HCT116 (cell line): ENCODE data around the gene EGR4. TPM values are rescaled to one million over a fixed set of nuclear protein-coding genes. Genes with fewer than 3 reads are reported as not detected.
A peak's percentile ranks its signal among the peaks of the same experiment; 100 is the strongest.

Experiments used
- ATAC-seq: fragments of 200-7000 bp; cut with Tn5 transposase; 2 replicates; pipeline ENCODE4 v1.9.1; 2020; ENCODE audit warnings: mild to moderate bottlenecking, moderate library complexity
- BruUV-seq: library from RNA; stranded (reverse); fragments of 400-500 nt; replicated peaks from 2 replicates; lab custom pipeline; 2021; lab: Mats Ljungman, UMichigan
- CTCF ChIA-PET: fragments of 300-600 bp; sonication (Branson Sonifier 250); formaldehyde crosslinking; loops from one replicate; lab custom pipeline; 2021; ENCODE audit warnings: antibody characterized with exemption; lab: Charles Lee
- POLR2A ChIA-PET: fragments of 300-600, 350-600 bp; sonication (Branson Sonifier 250); formaldehyde crosslinking; loops from one replicate; lab custom pipeline; 2021; ENCODE audit warnings: antibody characterized with exemption; lab: Charles Lee
- RAD21 ChIA-PET, 2 experiments: fragments of 300-600 bp; sonication (Branson Sonifier 250); formaldehyde crosslinking; loops; one replicate each; lab custom pipeline; 2023; ENCODE audit warnings: low total read pairs in 2 of 2; ENCODE audit not compliant: uncharacterized antibody in 2 of 2, unreplicated experiment in 2 of 2, low non-redundant PET in 1 of 2; lab: Charles Lee
- DNase-seq: peaks from one replicate; pipeline ENCODE4 v3.0.0-alpha.2; 2010; ENCODE audit warnings: low read depth, low spot score
- H2AFZ ChIP-seq: fragments of 200-600 bp; shearing (Covaris generic), sonication (generic); 2 replicates; pipeline ENCODE4 v1.6.1; 2017; ENCODE audit warnings: low read depth, mixed run types, mixed read lengths, antibody characterized with exemption, low read length; ENCODE audit not compliant: poor library complexity, severe bottlenecking
- H3K27ac ChIP-seq: 2 replicates; pipeline ENCODE4 v1.5.1; 2012; ENCODE audit warnings: low read depth, low read length
- H3K27me3 ChIP-seq: fragments of 200-600 bp; sonication (generic); 2 replicates; pipeline ENCODE4 v1.6.1; 2016; ENCODE audit warnings: mixed run types, low read length, mixed read lengths; ENCODE audit not compliant: insufficient read depth
- H3K36me3 ChIP-seq, 2 experiments: fragments of 200-500 bp in 1 of 2; fragments of 200-600 bp in 1 of 2; sonication (Bioruptor generic) in 1 of 2; sonication (generic) in 1 of 2; 2 replicates each; pipeline versions ENCODE4 v1.5.1 to v1.6.1; 2014 to 2016; ENCODE audit warnings: low read length in 2 of 2, inconsistent platforms in 1 of 2, mixed read lengths in 1 of 2, mixed run types in 1 of 2; ENCODE audit not compliant: insufficient read depth in 2 of 2, control insufficient read depth in 1 of 2
- H3K4me1 ChIP-seq, 2 experiments: fragments of 200-600 bp in 1 of 2; sonication (generic) in 1 of 2; 2 replicates each; pipeline versions ENCODE4 v1.5.1 to v1.6.1; 2012 to 2017; ENCODE audit warnings: low read length in 2 of 2, inconsistent platforms in 1 of 2, mild to moderate bottlenecking in 1 of 2, mixed read lengths in 1 of 2, mixed run types in 1 of 2, moderate library complexity in 1 of 2; ENCODE audit not compliant: insufficient read depth in 2 of 2, control insufficient read depth in 1 of 2
- H3K4me2 ChIP-seq: fragments of 200-600 bp; sonication (generic); 2 replicates; pipeline ENCODE4 v1.6.1; 2017; ENCODE audit warnings: mixed run types, low read length, mixed read lengths
- H3K4me3 ChIP-seq, 2 experiments: fragments of 200-600 bp in 1 of 2; sonication (generic) in 1 of 2; replicated peaks in 1 of 2; 2 replicates each; pipeline ENCODE4 v1.5.1; 2011 to 2016; ENCODE audit warnings: low read length in 2 of 2, control low read depth in 1 of 2, low read depth in 1 of 2, mild to moderate bottlenecking in 1 of 2, mixed read lengths in 1 of 2, mixed run types in 1 of 2
- H3K79me2 ChIP-seq: fragments of 200-600 bp; sonication (generic); 2 replicates; pipeline ENCODE4 v1.6.1; 2017; ENCODE audit warnings: mild to moderate bottlenecking, mixed run types, low read length, moderate library complexity, mixed read lengths; ENCODE audit not compliant: insufficient read depth
- H3K9ac ChIP-seq: fragments of 200-600 bp; sonication (generic); 2 replicates; pipeline ENCODE4 v1.6.1; 2016; ENCODE audit warnings: low read length, mixed read lengths
- H3K9me2 ChIP-seq: fragments of 200-600 bp; sonication (generic), shearing (Covaris generic); 2 replicates; pipeline ENCODE4 v1.6.1; 2017; ENCODE audit warnings: mixed run types, mild to moderate bottlenecking, moderate library complexity; ENCODE audit not compliant: insufficient read depth
- H3K9me3 ChIP-seq, 2 experiments: fragments of 200-500 bp in 1 of 2; fragments of 200-600 bp in 1 of 2; sonication (Bioruptor generic) in 1 of 2; sonication (generic) in 1 of 2; 2 replicates each; pipeline ENCODE4 v1.6.1; 2014 to 2017; ENCODE audit warnings: low read length in 2 of 2, mixed read lengths in 2 of 2, inconsistent platforms in 1 of 2, low read depth in 1 of 2, mild to moderate bottlenecking in 1 of 2, mixed run types in 1 of 2, moderate library complexity in 1 of 2; ENCODE audit not compliant: control insufficient read depth in 1 of 2, insufficient read depth in 1 of 2
- H4K20me1 ChIP-seq: fragments of 200-600 bp; sonication (generic), shearing (Covaris generic); 2 replicates; pipeline ENCODE4 v1.6.1; 2017; ENCODE audit warnings: mixed run types, mild to moderate bottlenecking, moderate library complexity; ENCODE audit not compliant: insufficient read depth
- EZH2phosphoT487 ChIP-seq: fragments of 200-600 bp; IDR thresholded peaks from 2 replicates; pipeline ENCODE4 v1.6.1; 2018; ENCODE audit warnings: antibody characterized with exemption, borderline replicate concordance
- JUND ChIP-seq: IDR thresholded peaks from 2 replicates; pipeline ENCODE4 v1.6.1; 2012
- POLR2AphosphoS5 ChIP-seq: IDR thresholded peaks from 2 replicates; pipeline ENCODE4 v1.6.1; 2011; ENCODE audit warnings: mild to moderate bottlenecking, low read depth, low read length, moderate library complexity
- SIN3A ChIP-seq: IDR thresholded peaks from 2 replicates; pipeline ENCODE4 v1.6.1; 2012; ENCODE audit warnings: low read depth
- TCF7L2 ChIP-seq: IDR thresholded peaks from 2 replicates; pipeline ENCODE4 v1.7.0; 2011; ENCODE audit warnings: borderline replicate concordance, inconsistent platforms; ENCODE audit not compliant: insufficient read depth, insufficient read length; ENCODE audit errors: extremely low read depth
- YY1 ChIP-seq: IDR thresholded peaks from 2 replicates; pipeline ENCODE4 v1.6.1; 2011; ENCODE audit warnings: low read length, low read depth, moderate library complexity, mild to moderate bottlenecking; ENCODE audit not compliant: insufficient replicate concordance; ENCODE audit errors: extremely low read depth
- ZFX ChIP-seq: fragments of 450-650 bp; IDR thresholded peaks from 2 replicates; pipeline ENCODE4 v1.6.1; 2017
- intact Hi-C: fragments of 100-400 bp; cut with micrococcal nuclease; formaldehyde crosslinking; loops from 2 replicates; pipeline ENCODE4 v1.10.0; 2022
- total RNA-seq: library from RNA; stranded (reverse); gene quantifications from one replicate; pipeline ENCODE4 v1.2.1, GENCODE V29; 2021; ENCODE audit not compliant: unreplicated experiment
- TF ChIP-seq, protein P1 (sequence below): IDR thresholded peaks from 2 replicates; pipeline ENCODE4 v1.6.1; 2011; ENCODE audit warnings: mild to moderate bottlenecking, low read length, moderate library complexity; ENCODE audit not compliant: insufficient replicate concordance; ENCODE audit errors: extremely low read depth
- TF ChIP-seq, protein P2 (sequence below): IDR thresholded peaks from 2 replicates; pipeline ENCODE4 v1.6.1; 2012

EGR4 gene
- total RNA-seq, 1 experiment from 2014 or later: 0.37 TPM

DNA sequence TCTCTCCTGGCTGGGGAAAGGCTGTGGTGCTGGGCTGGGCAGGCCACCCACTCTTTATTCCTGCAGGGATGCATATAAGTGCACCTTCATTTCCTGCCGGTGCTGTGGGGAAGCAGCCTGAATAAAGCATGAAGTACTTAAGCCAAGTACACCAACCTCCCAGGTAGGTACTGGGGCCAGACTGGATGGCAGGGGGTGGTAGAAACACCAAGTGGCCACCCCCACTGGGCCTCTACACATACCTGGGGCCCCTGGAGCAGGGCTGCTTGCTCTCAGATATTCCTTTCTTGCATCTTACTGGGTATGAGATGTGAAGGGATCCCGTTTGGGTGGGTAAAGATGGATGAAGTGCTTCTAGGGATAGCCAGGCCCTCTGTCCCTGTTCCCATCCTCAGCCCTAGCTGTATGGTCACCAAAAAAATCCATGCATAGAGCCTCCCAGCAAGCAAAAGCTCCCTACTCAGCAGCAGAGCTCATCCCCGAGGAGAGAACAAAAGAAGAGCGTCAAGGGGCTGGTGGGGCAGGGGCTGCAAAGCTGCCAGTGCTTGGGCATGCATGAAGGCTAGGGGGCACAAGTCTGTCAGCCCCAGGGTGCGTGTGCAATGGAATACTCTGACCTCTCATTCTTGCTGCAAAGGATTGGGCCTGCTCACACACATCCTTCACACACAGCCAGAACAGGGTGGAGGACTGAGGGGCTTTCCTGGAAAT is 37.3 kb downstream of the EGR4 start:
- Histone ChIP-seq H3K27ac (no peak overlapping the region), H3K79me2 (peaks cover under 1% of the 10 kb centered on the region; the same call in 1 of the 2 replicates), H4K20me1 (no peaks in the 10 kb centered on the region; the same call in 1 of the 2 replicates), H3K9me3 (no peaks in the 10 kb centered on the region), H3K4me2 (no peak overlapping the region), H3K9ac (no peak overlapping the region), H3K4me1 (no peaks in the 10 kb centered on the region), H3K4me3 (no peak overlapping the region), H2AFZ (no peak overlapping the region), H3K27me3 (no peaks in the 10 kb centered on the region), H3K36me3 (peaks cover 21 to 25% of the 10 kb centered on the region in 2 experiments; a peak in 3 of 4 replicates)
- DNase-seq (no peak), ATAC-seq (0 out of 2 replicates have a peak, but pooled peaks have one; percentile 0)
- intact Hi-C loops: no loop called here
- BruUV-seq: TSS peak; percentile 20
- POLR2A ChIA-PET: no interaction called here
- TF ChIP-seq POLR2AphosphoS5 (peak; percentile 46), JUND (no peak; the same call in 1 of the 2 replicates)
- TF ChIP-seq, all 23 proteins: peak for 1
- H3K9me2 ChIP-seq: no peaks in the 10 kb centered on the region
- CTCF ChIA-PET: no interaction called here
- RAD21 ChIA-PET: no interaction called here

DNA sequence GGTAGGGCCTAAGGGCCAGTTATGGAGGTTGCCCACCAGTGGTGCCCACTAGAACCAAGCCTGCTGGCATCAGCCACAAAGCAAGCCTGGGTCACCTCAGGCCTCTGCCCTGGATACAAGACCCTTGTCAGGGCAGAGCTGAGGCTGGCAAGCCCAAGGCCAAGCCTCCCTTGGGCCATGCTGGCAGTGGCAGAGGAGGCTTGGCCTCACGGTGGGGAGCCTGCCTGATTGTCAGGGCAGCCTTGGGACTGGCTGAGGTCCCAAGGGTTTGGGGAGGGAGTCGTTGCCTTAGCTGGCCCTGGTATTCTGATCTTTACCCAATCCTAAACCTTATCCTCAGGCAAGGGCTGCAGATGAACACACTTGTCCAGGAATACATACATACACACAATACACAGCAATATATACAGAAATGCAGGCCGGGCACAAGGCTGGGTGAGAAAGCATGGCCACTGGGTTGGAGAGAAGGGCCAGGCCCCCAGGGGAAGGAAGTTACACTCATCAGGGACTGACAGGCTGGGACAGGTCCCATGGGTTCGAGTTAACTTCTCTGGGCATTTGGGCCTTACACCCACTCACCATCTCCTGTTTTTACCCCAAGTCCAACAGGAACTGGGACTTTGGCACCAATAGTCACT is 38.2 kb downstream of the EGR4 start:
- Histone ChIP-seq H3K79me2 (peaks cover 4% of the 10 kb centered on the region; the same call in 1 of the 2 replicates), H3K4me1 (no peaks in the 10 kb centered on the region), H3K36me3 (peaks cover 30 to 34% of the 10 kb centered on the region in 2 experiments; a peak in 3 of 4 replicates), H3K27ac (0 out of 2 replicates have a peak overlapping the region, but pooled peaks have one; percentile 7), H3K27me3 (no peaks in the 10 kb centered on the region), H3K9me3 (no peaks in the 10 kb centered on the region), H3K9me2 (no peaks in the 10 kb centered on the region), H3K9ac (no peak overlapping the region), H2AFZ (no peak overlapping the region), H3K4me2 (no peak overlapping the region), H4K20me1 (no peaks in the 10 kb centered on the region; the same call in 1 of the 2 replicates), H3K4me3 (no peak overlapping the region)
- POLR2A ChIA-PET: no interaction called here
- BruUV-seq: no TSS peak
- DNase-seq: no peak
- RAD21 ChIA-PET: no interaction called here
- CTCF ChIA-PET: no interaction called here
- peak; percentile 26 for ATAC-seq
- intact Hi-C loops: no loop called here
- TF ChIP-seq POLR2AphosphoS5 (peak; percentile 30; the same call in 1 of the 2 replicates), ZFX (no peak), EZH2phosphoT487 (no peak), YY1 (no peak), TCF7L2 (no peak), SIN3A (no peak)
- TF ChIP-seq, protein P1, sequence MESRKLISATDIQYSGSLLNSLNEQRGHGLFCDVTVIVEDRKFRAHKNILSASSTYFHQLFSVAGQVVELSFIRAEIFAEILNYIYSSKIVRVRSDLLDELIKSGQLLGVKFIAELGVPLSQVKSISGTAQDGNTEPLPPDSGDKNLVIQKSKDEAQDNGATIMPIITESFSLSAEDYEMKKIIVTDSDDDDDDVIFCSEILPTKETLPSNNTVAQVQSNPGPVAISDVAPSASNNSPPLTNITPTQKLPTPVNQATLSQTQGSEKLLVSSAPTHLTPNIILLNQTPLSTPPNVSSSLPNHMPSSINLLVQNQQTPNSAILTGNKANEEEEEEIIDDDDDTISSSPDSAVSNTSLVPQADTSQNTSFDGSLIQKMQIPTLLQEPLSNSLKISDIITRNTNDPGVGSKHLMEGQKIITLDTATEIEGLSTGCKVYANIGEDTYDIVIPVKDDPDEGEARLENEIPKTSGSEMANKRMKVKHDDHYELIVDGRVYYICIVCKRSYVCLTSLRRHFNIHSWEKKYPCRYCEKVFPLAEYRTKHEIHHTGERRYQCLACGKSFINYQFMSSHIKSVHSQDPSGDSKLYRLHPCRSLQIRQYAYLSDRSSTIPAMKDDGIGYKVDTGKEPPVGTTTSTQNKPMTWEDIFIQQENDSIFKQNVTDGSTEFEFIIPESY: no peak
- TF ChIP-seq, protein P2, sequence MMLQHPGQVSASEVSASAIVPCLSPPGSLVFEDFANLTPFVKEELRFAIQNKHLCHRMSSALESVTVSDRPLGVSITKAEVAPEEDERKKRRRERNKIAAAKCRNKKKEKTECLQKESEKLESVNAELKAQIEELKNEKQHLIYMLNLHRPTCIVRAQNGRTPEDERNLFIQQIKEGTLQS: no peak
